IMR-90 (cell line): ENCODE measurements around the gene KRT35. TPM values are rescaled to one million over a fixed set of nuclear protein-coding genes. Genes with fewer than 3 reads are reported as not detected.

ENCODE experiments used
- ATAC-seq: fragments of 200-7000 bp; cut with Tn5 transposase; 2 replicates; pipeline ENCODE4 v1.9.1; 2020; ENCODE audit warnings: low read depth, mild to moderate bottlenecking, moderate library complexity
- BruUV-seq: library from RNA; stranded (reverse); fragments of 400-500 nt; replicated peaks from 2 replicates; lab custom pipeline; 2021; lab: Mats Ljungman, UMichigan
- CTCF ChIA-PET: fragments of 300-600 bp; formaldehyde crosslinking; extraction: SDS; loops from one replicate; lab custom pipeline; 2021; ENCODE audit warnings: antibody characterized with exemption; lab: Yijun Ruan, JAX
- POLR2A ChIA-PET: fragments of 300-600 bp; sonication (Branson Sonifier 250); formaldehyde crosslinking; loops from one replicate; lab custom pipeline; 2022; ENCODE audit warnings: antibody characterized with exemption; ENCODE audit not compliant: unreplicated experiment; lab: Charles Lee
- DNase-seq: peaks from one replicate; pipeline ENCODE4 v3.0.0; 2013
- H2AFZ ChIP-seq: replicated peaks from 2 replicates; pipeline ENCODE3; 2013; ENCODE audit warnings: low read length, mild to moderate bottlenecking; ENCODE audit not compliant: poor library complexity
- H2AK5ac ChIP-seq: 2 replicates; pipeline ENCODE4 v1.6.1; 2013; ENCODE audit warnings: low read depth, low read length, inconsistent platforms
- H2AK9ac ChIP-seq: replicated peaks from 2 replicates; pipeline ENCODE3; 2013; ENCODE audit warnings: mild to moderate bottlenecking, low read depth, low read length, moderate library complexity; ENCODE audit not compliant: poor library complexity
- H2BK120ac ChIP-seq: 2 replicates; pipeline ENCODE4 v1.6.1; 2013; ENCODE audit warnings: low read depth, low read length, inconsistent platforms
- H2BK15ac ChIP-seq: 3 replicates; pipeline ENCODE4 v1.6.1; 2013; ENCODE audit warnings: low read depth, low read length, inconsistent platforms
- H2BK20ac ChIP-seq: 2 replicates; pipeline ENCODE4 v1.6.1; 2013; ENCODE audit warnings: low read depth, mild to moderate bottlenecking, inconsistent platforms, low read length, moderate library complexity
- H2BK5ac ChIP-seq: 2 replicates; pipeline ENCODE4 v1.6.1; 2013; ENCODE audit warnings: mild to moderate bottlenecking, low read depth, low read length, inconsistent platforms; ENCODE audit not compliant: poor library complexity, severe bottlenecking
- H3K14ac ChIP-seq: replicated peaks from 2 replicates; pipeline ENCODE4 v1.6.1; 2013; ENCODE audit warnings: low read depth, low read length, inconsistent platforms
- H3K18ac ChIP-seq: 2 replicates; pipeline ENCODE4 v1.6.1; 2013; ENCODE audit warnings: low read depth, low read length, control low read depth
- H3K23ac ChIP-seq: 2 replicates; pipeline ENCODE4 v1.6.1; 2013; ENCODE audit warnings: low read depth, low read length, inconsistent platforms
- H3K27ac ChIP-seq: 2 replicates; pipeline ENCODE4 v1.5.1; 2013; ENCODE audit warnings: mild to moderate bottlenecking, control low read depth, low read length; ENCODE audit not compliant: insufficient read depth
- H3K27me3 ChIP-seq: 2 replicates; pipeline ENCODE4 v1.6.1; 2013; ENCODE audit warnings: low read length; ENCODE audit not compliant: control insufficient read depth, insufficient read depth
- H3K36me3 ChIP-seq: 2 replicates; pipeline ENCODE4 v1.6.1; 2013; ENCODE audit warnings: low read length, mixed read lengths; ENCODE audit not compliant: control insufficient read depth, insufficient read depth
- H3K4ac ChIP-seq: 2 replicates; pipeline ENCODE4 v1.6.1; 2013; ENCODE audit warnings: low read depth, low read length, inconsistent platforms
- H3K4me1 ChIP-seq: 2 replicates; pipeline ENCODE4 v1.6.1; 2013; ENCODE audit warnings: low read length, mixed read lengths; ENCODE audit not compliant: control insufficient read depth, insufficient read depth
- H3K4me2 ChIP-seq: 2 replicates; pipeline ENCODE4 v1.6.1; 2013; ENCODE audit warnings: low read depth, mild to moderate bottlenecking, control low read depth, low read length, moderate library complexity
- H3K4me3 ChIP-seq: 2 replicates; pipeline ENCODE4 v1.5.1; 2013; ENCODE audit warnings: low read depth, mild to moderate bottlenecking, control low read depth, low read length, moderate library complexity; ENCODE audit not compliant: insufficient read depth
- H3K56ac ChIP-seq: 2 replicates; pipeline ENCODE4 v1.6.1; 2013; ENCODE audit warnings: low read length, inconsistent platforms; ENCODE audit not compliant: insufficient read depth; ENCODE audit errors: extremely low read depth
- H3K79me1 ChIP-seq, 2 experiments: 2 replicates each; pipeline ENCODE4 v1.6.1; 2013; ENCODE audit warnings: low read length in 2 of 2, inconsistent platforms in 1 of 2, low read depth in 1 of 2
- H3K9ac ChIP-seq: 2 replicates; pipeline ENCODE4 v1.6.1; 2013; ENCODE audit warnings: low read depth, low read length, control low read depth
- H3K9me1 ChIP-seq: 2 replicates; pipeline ENCODE4 v1.6.1; 2013; ENCODE audit warnings: low read length, inconsistent platforms; ENCODE audit not compliant: insufficient read depth
- H3K9me3 ChIP-seq: 2 replicates; pipeline ENCODE4 v1.6.1; 2013; ENCODE audit warnings: low read length; ENCODE audit not compliant: control insufficient read depth, insufficient read depth
- H4K20me1 ChIP-seq: 2 replicates; pipeline ENCODE4 v1.6.1; 2013; ENCODE audit warnings: low read length, inconsistent platforms; ENCODE audit not compliant: insufficient read depth
- H4K5ac ChIP-seq: 2 replicates; pipeline ENCODE4 v1.6.1; 2013; ENCODE audit warnings: mild to moderate bottlenecking, low read depth, low read length, control low read depth
- H4K8ac ChIP-seq, 2 experiments: 2 replicates each; pipeline ENCODE4 v1.6.1; 2013; ENCODE audit warnings: low read depth in 2 of 2, low read length in 2 of 2, control low read depth in 1 of 2, inconsistent platforms in 1 of 2
- H4K91ac ChIP-seq: 2 replicates; pipeline ENCODE4 v1.6.1; 2013; ENCODE audit warnings: low read depth, low read length, inconsistent platforms; ENCODE audit not compliant: insufficient read depth
- BHLHE40 ChIP-seq: fragments of 150-350 bp; IDR thresholded peaks from 2 replicates; pipeline ENCODE4 v1.6.1; 2016; ENCODE audit warnings: mild to moderate bottlenecking, low read depth, low read length
- CEBPB ChIP-seq: IDR thresholded peaks from 2 replicates; pipeline ENCODE4 v1.6.1; 2012; ENCODE audit warnings: low read depth, low read length, improper control_type of control experiment
- NFE2L2 ChIP-seq: fragments of 150-350 bp; IDR thresholded peaks from 2 replicates; pipeline ENCODE4 v1.6.1; 2016; ENCODE audit warnings: low read depth, mild to moderate bottlenecking, low read length
- WGBS, 2 experiments: methylation state at CpG; one replicate each; pipeline versions ENCODE4 v1.1.5 to v1.1.7; 2013; ENCODE audit warnings: missing lambda C conversion rate in 2 of 2; ENCODE audit not compliant: insufficient read length in 1 of 2; ENCODE audit errors: extremely low coverage in 2 of 2; 5-methylcytosine and 5-hydroxymethylcytosine counted together
- dilution Hi-C: fragments of 300-500 bp; cut with HindIII; formaldehyde crosslinking; loops from one replicate; pipeline ENCODE4 v1.14.3; 2018; ENCODE audit warnings: low sequenced_read_pairs; ENCODE audit not compliant: unreplicated experiment
- in situ Hi-C: fragments of 300-500 bp; cut with MboI; formaldehyde crosslinking; loops from 3 replicates; pipeline ENCODE4 v1.14.3; 2019; ENCODE audit warnings: low sequenced_read_pairs, inconsistent platforms, mixed read lengths
- intact Hi-C: fragments of 100-400 bp; cut with micrococcal nuclease; formaldehyde crosslinking; loops from 2 replicates; pipeline ENCODE4 v1.10.0; 2022
- polyA plus RNA-seq, 3 experiments: library from polyadenylated mRNA; depleted of rRNA; stranded (reverse); fragments of >200 nt; gene quantifications; 2 replicates each; pipeline ENCODE4 v1.2.3, GENCODE V29; 2012; ENCODE audit warnings: low replicate concordance in 1 of 3
- total RNA-seq: library from RNA; depleted of rRNA; stranded (reverse); fragments of >200 nt; gene quantifications from 2 replicates; pipeline ENCODE4 v1.2.3, GENCODE V29; 2012

The KRT35 gene
- total and polyA plus RNA-seq, 2 of the 4 experiments (the other 2 are of a cell fraction), result not detected

GRCh38 chr17:41500131-41500911, 19.4 kb upstream of the KRT35 start:
- POLR2A ChIA-PET, result no interaction called here
- peak overlapping the region; percentile 86 for H4K91ac ChIP-seq
- H3K27me3 ChIP-seq, result no peaks in the 10 kb centered on the region
- dilution Hi-C loops, result no loop called here
- no peak overlapping the region for H3K4me3 ChIP-seq
- H3K18ac ChIP-seq, result peak overlapping the region; percentile 25; the same call in 1 of the 2 replicates
- intact Hi-C loops, result no loop called here
- peak overlapping the region; percentile 91 for H2BK120ac ChIP-seq
- H2AK9ac ChIP-seq, result peak overlapping the region; percentile 89
- H3K56ac ChIP-seq, result no peak overlapping the region
- TF ChIP-seq NFE2L2, result no peak
- no peak for TF ChIP-seq BHLHE40
- TF ChIP-seq CEBPB, result 0 out of 2 replicates have a peak, but pooled peaks have one; percentile 7
- H3K4me1 ChIP-seq, result peaks cover 18% of the 10 kb centered on the region
- CTCF ChIA-PET, result interaction anchor here (1.0 kb wide), 1 partner anchor 148 kb away, joined by 3 read pairs; no protein-coding TSS in a partner anchor
- no peaks in the 10 kb centered on the region for H3K79me1 ChIP-seq
- H3K14ac ChIP-seq, result peak overlapping the region; percentile 89
- H3K23ac ChIP-seq, result peak overlapping the region; percentile 76; the same call in 1 of the 2 replicates
- peak overlapping the region; percentile 64; the same call in 2 of the 3 replicates for H2BK15ac ChIP-seq
- BruUV-seq, result no TSS peak
- H4K20me1 ChIP-seq, result no peaks in the 10 kb centered on the region
- no peaks in the 10 kb centered on the region for H3K9me3 ChIP-seq
- H2BK20ac ChIP-seq, result peak overlapping the region; percentile 69
- H3K36me3 ChIP-seq, result no peaks in the 10 kb centered on the region
- H3K27ac ChIP-seq, result no peak overlapping the region; the same call in 1 of the 2 replicates
- H4K8ac ChIP-seq, result peak overlapping the region; percentile 64 to 77
- peak overlapping the region; percentile 96 for H2AK5ac ChIP-seq
- peaks cover 19% of the 10 kb centered on the region for H3K9me1 ChIP-seq
- peak overlapping the region; percentile 22 for H2BK5ac ChIP-seq
- H2AFZ ChIP-seq, result peak overlapping the region; percentile 84
- no peak overlapping the region; the same call in 1 of the 2 replicates for H4K5ac ChIP-seq
- in situ Hi-C loops, result no loop called here
- 45% methylated on average over 6 of the region's 15 CpGs; no CpG with 5 or more reads in 1 of the 2 experiments for WGBS, 2 experiments
- peak; percentile 28 for ATAC-seq
- H3K9ac ChIP-seq, result no peak overlapping the region
- H3K4me2 ChIP-seq, result no peak overlapping the region
- peak overlapping the region; percentile 86 for H3K4ac ChIP-seq
- DNase-seq, result peak; percentile 76
